ENCODE data around the gene PCYT1B.

The PCYT1B gene

GRCh38 chrX:24668111-24668510, 21.0 kb upstream of the PCYT1B start:
- DNase-seq, result no peak
- Mint-ChIP-seq H3K9me3 (no peaks in the 10 kb centered on the region), H3K27me3 (ENCODE audit: low read depth, poor library complexity) (no peaks in the 10 kb centered on the region), H3K4me3 (no peak overlapping the region), H3K27ac (peak overlapping the region; percentile 1), H3K36me3 (ENCODE audit: low read depth) (no peaks in the 10 kb centered on the region), H3K4me1 (peaks cover 5% of the 10 kb centered on the region)
- TF ChIP-seq, protein P1, sequence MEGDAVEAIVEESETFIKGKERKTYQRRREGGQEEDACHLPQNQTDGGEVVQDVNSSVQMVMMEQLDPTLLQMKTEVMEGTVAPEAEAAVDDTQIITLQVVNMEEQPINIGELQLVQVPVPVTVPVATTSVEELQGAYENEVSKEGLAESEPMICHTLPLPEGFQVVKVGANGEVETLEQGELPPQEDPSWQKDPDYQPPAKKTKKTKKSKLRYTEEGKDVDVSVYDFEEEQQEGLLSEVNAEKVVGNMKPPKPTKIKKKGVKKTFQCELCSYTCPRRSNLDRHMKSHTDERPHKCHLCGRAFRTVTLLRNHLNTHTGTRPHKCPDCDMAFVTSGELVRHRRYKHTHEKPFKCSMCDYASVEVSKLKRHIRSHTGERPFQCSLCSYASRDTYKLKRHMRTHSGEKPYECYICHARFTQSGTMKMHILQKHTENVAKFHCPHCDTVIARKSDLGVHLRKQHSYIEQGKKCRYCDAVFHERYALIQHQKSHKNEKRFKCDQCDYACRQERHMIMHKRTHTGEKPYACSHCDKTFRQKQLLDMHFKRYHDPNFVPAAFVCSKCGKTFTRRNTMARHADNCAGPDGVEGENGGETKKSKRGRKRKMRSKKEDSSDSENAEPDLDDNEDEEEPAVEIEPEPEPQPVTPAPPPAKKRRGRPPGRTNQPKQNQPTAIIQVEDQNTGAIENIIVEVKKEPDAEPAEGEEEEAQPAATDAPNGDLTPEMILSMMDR (IDR thresholded peaks at IDR 0.05), result no peak

- H3K27ac Mint-ChIP-seq, result no peak overlapping the region
- H3K4me1 Mint-ChIP-seq, result peaks cover 5% of the 10 kb centered on the region
- TF ChIP-seq, protein P1 (IDR thresholded peaks at IDR 0.05), result no peak
- H3K27me3 Mint-ChIP-seq (ENCODE audit: low read depth, poor library complexity), result no peaks in the 10 kb centered on the region
- H3K4me3 Mint-ChIP-seq, result no peak overlapping the region
- no peaks in the 10 kb centered on the region for H3K9me3 Mint-ChIP-seq
- H3K36me3 Mint-ChIP-seq (ENCODE audit: low read depth), result no peaks in the 10 kb centered on the region
- no peak for DNase-seq
These were observed 15.2 kb upstream of the PCYT1B start for GRCh38 chrX:24662352-24662751.

- DNase-seq, result no peak
- Mint-ChIP-seq H3K27me3 (ENCODE audit: low read depth, poor library complexity) (no peaks in the 10 kb centered on the region), H3K9me3 (no peaks in the 10 kb centered on the region), H3K36me3 (ENCODE audit: low read depth) (no peaks in the 10 kb centered on the region), H3K4me1 (peaks cover 5% of the 10 kb centered on the region), H3K4me3 (no peak overlapping the region), H3K27ac (no peak overlapping the region)
- TF ChIP-seq, protein P1 (IDR thresholded peaks at IDR 0.05), result no peak
These were observed 14.1 kb upstream of the PCYT1B start for GRCh38 chrX:24661292-24661691.

DNA sequence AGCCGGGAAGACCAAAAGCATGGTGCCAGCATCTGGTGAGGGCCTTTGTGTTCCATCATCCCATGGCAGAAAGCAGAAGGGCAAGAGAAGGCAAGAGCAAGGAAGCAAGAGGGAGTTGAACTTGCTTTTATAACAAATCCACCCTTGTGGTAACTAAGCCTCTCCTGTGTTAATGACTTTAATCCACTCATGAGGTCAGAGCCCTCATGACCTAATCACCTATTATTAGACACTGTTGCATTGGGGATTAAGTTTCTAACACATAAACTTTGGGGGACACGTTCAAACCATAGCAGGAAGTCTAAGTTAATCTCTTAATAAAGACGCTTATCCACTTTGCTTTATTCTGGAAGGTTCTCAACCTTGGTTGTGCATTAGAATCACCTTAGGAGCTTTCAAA, 12.5 kb upstream of the PCYT1B start:
- H3K4me3 Mint-ChIP-seq, result no peak overlapping the region
- H3K36me3 Mint-ChIP-seq (ENCODE audit: low read depth), result no peaks in the 10 kb centered on the region
- H3K27ac Mint-ChIP-seq, result no peak overlapping the region
- no peaks in the 10 kb centered on the region for H3K27me3 Mint-ChIP-seq (ENCODE audit: low read depth, poor library complexity)
- DNase-seq, result no peak
- no peaks in the 10 kb centered on the region for H3K9me3 Mint-ChIP-seq
- TF ChIP-seq, protein P1 (IDR thresholded peaks at IDR 0.05), result no peak
- peaks cover 5% of the 10 kb centered on the region for H3K4me1 Mint-ChIP-seq

DNA sequence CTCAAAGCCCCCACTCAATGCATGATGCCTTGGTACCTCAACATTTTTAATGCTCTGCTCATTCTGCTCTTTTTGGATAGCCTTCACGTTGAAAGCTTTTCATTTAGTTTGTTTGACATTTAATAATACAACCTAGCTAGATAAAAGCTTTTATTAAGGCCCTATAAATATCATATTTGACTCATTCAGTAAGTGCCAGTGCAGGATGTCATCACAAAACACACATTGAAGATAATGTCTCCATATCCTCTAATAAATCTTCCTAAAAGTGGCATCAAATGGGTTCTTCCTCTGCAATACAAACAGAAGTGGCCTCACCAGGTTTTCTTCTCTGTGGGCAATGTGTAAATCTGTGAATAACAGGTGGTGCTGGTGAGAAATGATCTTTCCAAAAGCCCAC, 12.0 kb upstream of the PCYT1B start:
- no peak overlapping the region for H3K27ac Mint-ChIP-seq
- no peak for DNase-seq
- TF ChIP-seq, protein P1 (IDR thresholded peaks at IDR 0.05), result no peak
- H3K9me3 Mint-ChIP-seq, result no peaks in the 10 kb centered on the region
- no peaks in the 10 kb centered on the region for H3K36me3 Mint-ChIP-seq (ENCODE audit: low read depth)
- no peaks in the 10 kb centered on the region for H3K27me3 Mint-ChIP-seq (ENCODE audit: low read depth, poor library complexity)
- peaks cover 5% of the 10 kb centered on the region for H3K4me1 Mint-ChIP-seq
- no peak overlapping the region for H3K4me3 Mint-ChIP-seq

DNA sequence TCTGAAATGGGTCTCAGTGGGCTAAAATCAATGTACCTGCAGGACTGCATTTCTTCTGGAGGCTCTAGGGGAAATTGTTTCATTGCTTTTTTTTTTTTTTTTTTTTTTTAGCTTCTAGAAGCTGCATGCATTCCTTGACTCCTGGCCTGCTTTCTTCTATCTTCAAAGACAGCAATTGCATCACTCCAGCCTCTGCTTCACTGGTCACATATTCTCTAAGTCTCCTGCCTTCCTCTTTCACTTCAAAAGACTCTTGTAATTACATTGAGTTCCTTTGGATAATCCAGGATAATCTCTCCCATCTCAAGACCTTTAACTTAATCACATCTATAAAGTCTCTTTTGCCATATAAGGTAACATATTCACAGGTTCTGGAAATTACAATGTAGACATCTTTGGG, 11.3 kb upstream of the PCYT1B start:
- no peak for DNase-seq
- Mint-ChIP-seq H3K36me3 (ENCODE audit: low read depth) (no peaks in the 10 kb centered on the region), H3K4me3 (no peak overlapping the region), H3K27me3 (ENCODE audit: low read depth, poor library complexity) (no peaks in the 10 kb centered on the region), H3K27ac (no peak overlapping the region), H3K9me3 (no peaks in the 10 kb centered on the region), H3K4me1 (peaks cover 7% of the 10 kb centered on the region)
- TF ChIP-seq, protein P1 (IDR thresholded peaks at IDR 0.05), result no peak
